ENCODE measurements around the gene TFCP2L1. TPM values are rescaled to one million over a fixed set of nuclear protein-coding genes. Genes with fewer than 3 reads are reported as not detected.

TFCP2L1 gene
- total RNA-seq, 1 donor from 2014 or later: not detected

- Mint-ChIP-seq H3K4me3 (ENCODE audit: low read depth) (no peak overlapping the region), H3K9me3 (no peaks in the 10 kb centered on the region), H3K4me1 (ENCODE audit: low read depth) (no peaks in the 10 kb centered on the region), H3K27me3 (ENCODE audit: low read depth) (no peaks in the 10 kb centered on the region), H3K36me3 (ENCODE audit: low read depth) (no peaks in the 10 kb centered on the region), H3K27ac (no peak overlapping the region)
- DNase-seq (ENCODE audit: low spot score): no peak
- intact Hi-C loops (cut with micrococcal nuclease): no loop called here
Observed at GRCh38 chr2:121186261-121186660, 98.7 kb downstream of the TFCP2L1 start.

DNA sequence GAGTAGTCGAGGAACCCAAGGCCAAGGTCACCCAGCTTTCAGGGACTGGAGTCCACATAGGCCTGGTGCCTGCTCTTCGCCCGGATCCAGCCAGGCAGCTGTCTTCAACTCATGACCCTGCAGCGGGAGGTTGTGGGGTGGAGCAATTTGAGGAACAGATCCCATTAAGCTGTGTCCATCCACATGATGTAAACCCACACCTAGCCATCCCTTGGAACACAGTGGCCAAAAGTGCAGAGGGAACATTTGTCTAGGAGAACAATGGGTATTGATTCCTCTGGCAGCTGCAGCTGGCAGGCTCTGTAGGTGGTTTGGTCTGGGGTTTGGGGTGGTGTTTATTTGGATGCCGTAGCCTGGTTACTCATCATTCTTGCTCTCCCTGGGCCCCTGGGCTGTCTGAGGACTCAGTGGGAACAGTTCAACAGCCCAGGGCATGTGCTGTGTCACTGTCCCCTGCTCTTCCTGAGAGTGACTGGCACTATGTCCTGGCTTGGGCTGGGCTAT lies 99.4 kb downstream of the TFCP2L1 start:
- no peaks in the 10 kb centered on the region for H3K4me1 Mint-ChIP-seq (ENCODE audit: low read depth)
- intact Hi-C loops (cut with micrococcal nuclease): no loop called here
- no peak overlapping the region for H3K4me3 Mint-ChIP-seq (ENCODE audit: low read depth)
- H3K27ac Mint-ChIP-seq: no peak overlapping the region
- DNase-seq (ENCODE audit: low spot score): no peak
- no peaks in the 10 kb centered on the region for H3K36me3 Mint-ChIP-seq (ENCODE audit: low read depth)
- no peaks in the 10 kb centered on the region for H3K9me3 Mint-ChIP-seq
- no peaks in the 10 kb centered on the region for H3K27me3 Mint-ChIP-seq (ENCODE audit: low read depth)

DNA sequence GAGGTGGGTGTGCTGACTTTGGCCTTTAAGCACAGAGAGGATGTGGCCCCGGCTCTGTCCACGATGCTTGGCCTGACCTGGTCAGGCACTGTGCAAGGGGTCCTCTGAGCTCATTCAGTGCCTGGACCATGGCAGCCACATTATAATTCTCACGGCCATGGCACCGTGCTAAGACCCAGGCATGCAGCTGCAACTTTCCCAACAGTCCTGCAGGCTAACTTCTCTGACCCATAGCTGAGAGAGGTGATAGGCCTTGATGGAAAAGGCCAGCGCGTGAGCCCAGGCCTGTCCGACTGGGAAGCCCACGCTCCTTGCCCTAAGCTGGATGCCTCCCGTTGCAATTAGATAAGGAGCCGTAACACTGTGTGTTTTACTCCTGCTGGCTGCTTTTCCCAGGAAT lies 99.9 kb downstream of the TFCP2L1 start:
- DNase-seq (ENCODE audit: low spot score): no peak
- Mint-ChIP-seq H3K9me3 (no peaks in the 10 kb centered on the region), H3K36me3 (ENCODE audit: low read depth) (no peaks in the 10 kb centered on the region), H3K4me3 (ENCODE audit: low read depth) (no peak overlapping the region), H3K27me3 (ENCODE audit: low read depth) (no peaks in the 10 kb centered on the region), H3K4me1 (ENCODE audit: low read depth) (no peaks in the 10 kb centered on the region), H3K27ac (no peak overlapping the region)
- intact Hi-C loops (cut with micrococcal nuclease): no loop called here

- no peak overlapping the region for H3K27ac Mint-ChIP-seq
- intact Hi-C loops (cut with micrococcal nuclease): no loop called here
Observed at GRCh38 chr2:121184248-121184862, 100.6 kb downstream of the TFCP2L1 start.

GRCh38 chr2:121182520-121182919 lies 102.5 kb downstream of the TFCP2L1 start:
- intact Hi-C loops (cut with micrococcal nuclease): no loop called here
- Mint-ChIP-seq H3K9me3 (no peaks in the 10 kb centered on the region), H3K4me1 (ENCODE audit: low read depth) (no peaks in the 10 kb centered on the region), H3K27me3 (ENCODE audit: low read depth) (no peaks in the 10 kb centered on the region), H3K27ac (no peak overlapping the region), H3K4me3 (ENCODE audit: low read depth) (no peak overlapping the region), H3K36me3 (ENCODE audit: low read depth) (no peaks in the 10 kb centered on the region)
- DNase-seq (ENCODE audit: low spot score): no peak

More at GRCh38 chr2:121184248-121184862, 100.6 kb downstream of the TFCP2L1 start:
- DNase-seq (ENCODE audit: low spot score): no peak
- H3K4me3 Mint-ChIP-seq (ENCODE audit: low read depth): no peak overlapping the region
- no peaks in the 10 kb centered on the region for H3K4me1 Mint-ChIP-seq (ENCODE audit: low read depth)
- H3K27me3 Mint-ChIP-seq (ENCODE audit: low read depth): no peaks in the 10 kb centered on the region
- no peaks in the 10 kb centered on the region for H3K9me3 Mint-ChIP-seq
- H3K36me3 Mint-ChIP-seq (ENCODE audit: low read depth): no peaks in the 10 kb centered on the region

DNA sequence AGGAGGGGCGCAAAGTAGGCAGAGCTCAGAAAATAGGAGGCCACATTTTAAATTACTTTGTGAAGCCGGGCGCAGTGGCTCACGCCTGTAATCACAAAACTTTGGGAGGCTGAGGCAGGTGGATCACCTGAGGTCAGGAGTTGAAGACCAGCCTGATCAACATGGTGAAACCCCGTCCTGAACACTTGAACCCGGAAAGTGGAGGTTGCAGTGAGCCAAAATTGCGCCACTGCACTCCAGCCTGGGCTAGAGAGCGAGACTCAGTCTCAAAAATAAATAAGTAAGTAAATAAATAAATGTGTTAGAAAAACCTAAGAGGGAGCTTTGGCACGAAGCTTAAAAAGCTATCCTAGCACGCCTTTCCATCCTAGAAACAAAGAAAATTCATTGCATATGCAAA lies 105.5 kb downstream of the TFCP2L1 start:
- Mint-ChIP-seq H3K4me1 (ENCODE audit: low read depth) (no peaks in the 10 kb centered on the region), H3K4me3 (ENCODE audit: low read depth) (no peak overlapping the region), H3K27me3 (ENCODE audit: low read depth) (no peaks in the 10 kb centered on the region), H3K36me3 (ENCODE audit: low read depth) (no peaks in the 10 kb centered on the region), H3K27ac (no peak overlapping the region), H3K9me3 (no peaks in the 10 kb centered on the region)
- no peak for DNase-seq (ENCODE audit: low spot score)
- intact Hi-C loops (cut with micrococcal nuclease): no loop called here

GRCh38 chr2:121178730-121179129 lies 106.3 kb downstream of the TFCP2L1 start:
- no peaks in the 10 kb centered on the region for H3K36me3 Mint-ChIP-seq (ENCODE audit: low read depth)
- H3K4me1 Mint-ChIP-seq (ENCODE audit: low read depth): no peaks in the 10 kb centered on the region
- H3K4me3 Mint-ChIP-seq (ENCODE audit: low read depth): no peak overlapping the region
- intact Hi-C loops (cut with micrococcal nuclease): no loop called here
- no peaks in the 10 kb centered on the region for H3K9me3 Mint-ChIP-seq
- no peaks in the 10 kb centered on the region for H3K27me3 Mint-ChIP-seq (ENCODE audit: low read depth)
- H3K27ac Mint-ChIP-seq: no peak overlapping the region
- no peak for DNase-seq (ENCODE audit: low spot score)

GRCh38 chr2:121177896-121178295 lies 107.1 kb downstream of the TFCP2L1 start:
- H3K4me3 Mint-ChIP-seq (ENCODE audit: low read depth): no peak overlapping the region
- H3K27me3 Mint-ChIP-seq (ENCODE audit: low read depth): no peaks in the 10 kb centered on the region
- H3K9me3 Mint-ChIP-seq: no peaks in the 10 kb centered on the region
- intact Hi-C loops (cut with micrococcal nuclease): no loop called here
- no peaks in the 10 kb centered on the region for H3K36me3 Mint-ChIP-seq (ENCODE audit: low read depth)
- no peak for DNase-seq (ENCODE audit: low spot score)
- H3K27ac Mint-ChIP-seq: no peak overlapping the region
- no peaks in the 10 kb centered on the region for H3K4me1 Mint-ChIP-seq (ENCODE audit: low read depth)

DNA sequence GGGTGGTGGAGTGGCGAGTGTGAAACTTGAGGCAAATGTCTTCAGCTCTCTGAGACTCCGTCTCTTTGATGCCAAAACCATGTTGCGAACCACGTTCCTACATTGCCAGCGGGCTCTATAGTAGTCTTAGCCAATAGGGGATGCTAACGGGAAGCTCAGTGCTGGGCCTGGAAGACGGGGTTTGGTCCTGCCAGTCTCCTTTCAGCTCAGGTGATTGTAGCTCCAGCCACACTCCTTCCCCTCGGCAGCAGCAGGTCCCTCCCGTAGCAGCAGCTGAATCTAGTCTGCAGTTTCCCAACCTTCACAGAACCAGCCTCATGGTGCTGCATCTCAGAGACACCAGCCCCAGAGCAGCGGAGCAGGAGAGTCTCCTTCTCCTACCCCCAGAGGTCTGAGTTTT lies 109.7 kb downstream of the TFCP2L1 start:
- intact Hi-C loops (cut with micrococcal nuclease): no loop called here
- H3K27me3 Mint-ChIP-seq (ENCODE audit: low read depth): no peaks in the 10 kb centered on the region
- peaks cover 2% of the 10 kb centered on the region for H3K4me1 Mint-ChIP-seq (ENCODE audit: low read depth)
- H3K36me3 Mint-ChIP-seq (ENCODE audit: low read depth): no peaks in the 10 kb centered on the region
- no peak overlapping the region for H3K4me3 Mint-ChIP-seq (ENCODE audit: low read depth)
- no peak for DNase-seq (ENCODE audit: low spot score)
- H3K9me3 Mint-ChIP-seq: peaks cover 10% of the 10 kb centered on the region
- H3K27ac Mint-ChIP-seq: no peak overlapping the region

DNA sequence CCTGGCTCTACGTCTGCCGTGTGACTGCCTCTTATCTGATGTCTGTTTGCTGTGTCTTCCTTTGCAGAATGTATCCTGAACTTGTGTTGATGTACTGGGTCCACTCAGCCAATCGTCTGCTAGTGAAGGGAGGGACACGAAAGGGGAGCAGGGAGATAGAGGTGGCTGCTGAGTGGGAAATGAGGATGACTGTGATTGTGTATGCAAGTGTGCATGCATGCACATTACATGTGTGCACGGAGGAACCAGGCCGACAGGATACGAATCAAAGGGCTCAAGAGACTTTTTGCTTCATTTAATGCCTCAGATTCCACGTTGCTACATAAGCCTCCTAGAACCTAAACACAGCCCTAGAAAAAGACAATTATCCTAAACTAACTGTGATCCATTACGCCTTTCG lies 111.2 kb downstream of the TFCP2L1 start:
- Mint-ChIP-seq H3K36me3 (ENCODE audit: low read depth) (no peaks in the 10 kb centered on the region), H3K27me3 (ENCODE audit: low read depth) (no peaks in the 10 kb centered on the region), H3K9me3 (peaks cover 14% of the 10 kb centered on the region), H3K4me1 (ENCODE audit: low read depth) (peaks cover 2% of the 10 kb centered on the region), H3K27ac (no peak overlapping the region), H3K4me3 (ENCODE audit: low read depth) (no peak overlapping the region)
- no peak for DNase-seq (ENCODE audit: low spot score)
- intact Hi-C loops (cut with micrococcal nuclease): no loop called here

DNA sequence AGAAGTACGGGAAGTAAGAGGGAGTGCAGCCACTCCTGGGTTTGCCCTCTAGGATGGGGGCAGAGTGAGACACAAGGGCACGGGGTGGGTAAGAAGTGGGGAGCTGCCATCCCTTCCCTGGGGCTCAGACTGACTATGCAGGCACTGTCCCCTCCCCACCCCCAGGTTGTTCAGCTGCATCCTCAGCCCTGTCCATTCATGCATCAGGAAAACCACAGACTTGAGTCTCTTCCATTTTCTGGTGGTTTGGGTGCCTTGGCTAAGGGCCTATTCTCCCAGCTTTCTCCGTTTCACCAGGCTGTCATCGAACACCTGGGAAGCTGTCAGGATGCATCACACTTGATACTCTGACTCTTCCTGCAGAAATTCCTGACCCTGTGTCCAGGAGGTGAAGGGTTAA lies 111.9 kb downstream of the TFCP2L1 start:
- no peak for DNase-seq (ENCODE audit: low spot score)
- no peak overlapping the region for H3K4me3 Mint-ChIP-seq (ENCODE audit: low read depth)
- H3K27ac Mint-ChIP-seq: no peak overlapping the region
- H3K27me3 Mint-ChIP-seq (ENCODE audit: low read depth): no peaks in the 10 kb centered on the region
- intact Hi-C loops (cut with micrococcal nuclease): no loop called here
- peaks cover 14% of the 10 kb centered on the region for H3K9me3 Mint-ChIP-seq
- no peaks in the 10 kb centered on the region for H3K36me3 Mint-ChIP-seq (ENCODE audit: low read depth)
- H3K4me1 Mint-ChIP-seq (ENCODE audit: low read depth): peaks cover 2% of the 10 kb centered on the region

- Mint-ChIP-seq H3K27ac (no peak overlapping the region), H3K4me1 (ENCODE audit: low read depth) (peaks cover 2% of the 10 kb centered on the region), H3K9me3 (peaks cover 14% of the 10 kb centered on the region), H3K27me3 (ENCODE audit: low read depth) (no peaks in the 10 kb centered on the region), H3K4me3 (ENCODE audit: low read depth) (no peak overlapping the region), H3K36me3 (ENCODE audit: low read depth) (no peaks in the 10 kb centered on the region)
- intact Hi-C loops (cut with micrococcal nuclease): no loop called here
- no peak for DNase-seq (ENCODE audit: low spot score)
Observed at GRCh38 chr2:121172456-121172855, 112.5 kb downstream of the TFCP2L1 start.

- H3K27ac Mint-ChIP-seq: no peak overlapping the region
- H3K9me3 Mint-ChIP-seq: peaks cover 14% of the 10 kb centered on the region
- H3K27me3 Mint-ChIP-seq (ENCODE audit: low read depth): no peaks in the 10 kb centered on the region
- intact Hi-C loops (cut with micrococcal nuclease): no loop called here
- DNase-seq (ENCODE audit: low spot score): no peak
- H3K4me3 Mint-ChIP-seq (ENCODE audit: low read depth): no peak overlapping the region
- no peaks in the 10 kb centered on the region for H3K36me3 Mint-ChIP-seq (ENCODE audit: low read depth)
- H3K4me1 Mint-ChIP-seq (ENCODE audit: low read depth): peaks cover 2% of the 10 kb centered on the region
Observed at GRCh38 chr2:121171625-121172119, 113.3 kb downstream of the TFCP2L1 start.

- peaks cover 14% of the 10 kb centered on the region for H3K9me3 Mint-ChIP-seq
- H3K27ac Mint-ChIP-seq: no peak overlapping the region
- H3K27me3 Mint-ChIP-seq (ENCODE audit: low read depth): no peaks in the 10 kb centered on the region
- intact Hi-C loops (cut with micrococcal nuclease): no loop called here
- DNase-seq (ENCODE audit: low spot score): no peak
- no peaks in the 10 kb centered on the region for H3K36me3 Mint-ChIP-seq (ENCODE audit: low read depth)
- H3K4me3 Mint-ChIP-seq (ENCODE audit: low read depth): no peak overlapping the region
- peaks cover 2% of the 10 kb centered on the region for H3K4me1 Mint-ChIP-seq (ENCODE audit: low read depth)
Observed at GRCh38 chr2:121170577-121170976, 114.4 kb downstream of the TFCP2L1 start.
